Kidney (tissue), 14 donors: Measurements from ENCODE around the gene MAP1LC3B. TPM values are rescaled to one million over a fixed set of nuclear protein-coding genes. Genes with fewer than 3 reads are reported as not detected.

Experiments
- DNase-seq, 5 donors: peaks; one replicate each; pipeline ENCODE4 v3.0.0-alpha.2; 2013 to 2020
- FAIRE-seq: peaks from 2 replicates; lab custom pipeline; 2012; peaks lifted over from hg19 to GRCh38; lab: Jason Lieb, UNC
- H3K27ac ChIP-seq, 2 donors: one replicate each; pipeline ENCODE4 v1.7.0; 2013; ENCODE audit warnings: low read depth in 2 of 2, low read length in 2 of 2, inconsistent platforms in 1 of 2
- H3K27me3 ChIP-seq: one replicate; pipeline ENCODE4 v1.7.1; 2013; ENCODE audit warnings: low read length, inconsistent platforms; ENCODE audit not compliant: control insufficient read depth, insufficient read depth
- H3K36me3 ChIP-seq, 3 donors: one replicate each; pipeline versions ENCODE4 v1.7.0 to v1.7.1; 2013; ENCODE audit warnings: low read length in 3 of 3, control low read depth in 1 of 3, inconsistent platforms in 1 of 3; ENCODE audit not compliant: insufficient read depth in 3 of 3, control insufficient read depth in 2 of 3
- H3K4me1 ChIP-seq, 3 donors: one replicate each; pipeline versions ENCODE4 v1.7.0 to v1.7.1; 2013; ENCODE audit warnings: low read length in 3 of 3, inconsistent platforms in 1 of 3, low read depth in 1 of 3; ENCODE audit not compliant: control insufficient read depth in 2 of 3, insufficient read depth in 2 of 3
- H3K4me3 ChIP-seq, 3 donors: one replicate each; pipeline versions ENCODE4 v1.7.0 to v1.8.1; 2013; ENCODE audit warnings: low read length in 3 of 3, control low read depth in 1 of 3, inconsistent platforms in 1 of 3
- H3K9ac ChIP-seq, 3 donors: one replicate each; pipeline versions ENCODE4 v1.7.0 to v1.7.1; 2013; ENCODE audit warnings: low read length in 3 of 3, control low read depth in 1 of 3, inconsistent platforms in 1 of 3
- H3K9me3 ChIP-seq, 3 donors: one replicate each; pipeline versions ENCODE4 v1.7.0 to v1.7.1; 2013; ENCODE audit warnings: low read length in 3 of 3, control low read depth in 1 of 3, inconsistent platforms in 1 of 3; ENCODE audit not compliant: control insufficient read depth in 2 of 3, insufficient read depth in 1 of 3
- intact Hi-C: fragments of 100-400 bp; cut with DNase I; formaldehyde crosslinking; loops from one replicate; pipeline ENCODE4 v1.11.1; 2022
- polyA plus RNA-seq: library from polyadenylated mRNA; stranded (reverse); fragments of 350-450 nt; fragmentation: Illumina TruSeq; extraction: RNeasy Lipid Tissue Mini Kit (QIAGEN cat#74804); gene quantifications from one replicate; pipeline ENCODE4 v1.2.3, GENCODE V29; 2014; ENCODE audit warnings: low read depth, low replicate concordance; ENCODE audit not compliant: insufficient read depth
- total RNA-seq: library from RNA; stranded (reverse); fragmentation: NEBNext Ultra II Directional; extraction: Animal tissue kit (Norgen Biotek cat#: 25700); gene quantifications from one replicate; pipeline ENCODE4 v1.2.1, GENCODE V29; 2021
- TF ChIP-seq, protein P1 (sequence below): IDR thresholded peaks from 3 replicates; pipeline ENCODE4 v1.5.1; 2012; ENCODE audit warnings: mild to moderate bottlenecking, moderate library complexity, borderline replicate concordance; ENCODE audit not compliant: insufficient read depth; ENCODE audit errors: extremely low read depth
- donor health status: control.
- donor health status: control.
- donor health status: control.
- donor health status: control.
- donor health status: control.
- donor health status: DM: yes; HTN: yes; CAD: no.
- donor health status: Normal renal cell carcinoma (clear cell type).

The MAP1LC3B gene
- total and polyA plus RNA-seq, 2 donors from 2014 or later: 57.1 to 70.3 TPM

DNA sequence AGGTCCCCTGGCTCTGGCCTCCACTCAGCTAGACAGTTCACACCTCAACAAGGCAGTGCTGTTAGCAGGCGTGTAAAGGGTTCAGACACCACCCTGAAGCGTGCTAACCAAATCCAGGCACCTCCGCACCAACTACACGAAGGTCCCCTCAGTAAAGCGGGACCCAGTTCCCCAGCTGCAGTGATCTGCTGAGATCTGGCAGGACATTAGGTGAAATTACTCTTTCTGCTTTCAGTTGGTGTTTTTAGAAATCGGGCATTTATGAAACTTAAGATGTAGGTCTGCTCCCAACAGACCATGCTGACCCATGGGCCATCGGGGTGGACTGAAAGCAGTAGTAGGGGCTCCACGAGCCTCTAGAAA is 35.7 kb upstream of the MAP1LC3B start:
- Histone ChIP-seq H3K36me3 (peaks cover 6 to 28% (median 14%) of the 10 kb centered on the region in 3 donors), H3K27me3 (no peaks in the 10 kb centered on the region), H3K27ac (no peak overlapping the region), H3K9ac (no peak overlapping the region), H3K9me3 (no peaks in the 10 kb centered on the region), H3K4me3 (no peak overlapping the region), H3K4me1 (no peaks in the 10 kb centered on the region)
- DNase-seq (no peak), FAIRE-seq (no peak)
- TF ChIP-seq, protein P1, sequence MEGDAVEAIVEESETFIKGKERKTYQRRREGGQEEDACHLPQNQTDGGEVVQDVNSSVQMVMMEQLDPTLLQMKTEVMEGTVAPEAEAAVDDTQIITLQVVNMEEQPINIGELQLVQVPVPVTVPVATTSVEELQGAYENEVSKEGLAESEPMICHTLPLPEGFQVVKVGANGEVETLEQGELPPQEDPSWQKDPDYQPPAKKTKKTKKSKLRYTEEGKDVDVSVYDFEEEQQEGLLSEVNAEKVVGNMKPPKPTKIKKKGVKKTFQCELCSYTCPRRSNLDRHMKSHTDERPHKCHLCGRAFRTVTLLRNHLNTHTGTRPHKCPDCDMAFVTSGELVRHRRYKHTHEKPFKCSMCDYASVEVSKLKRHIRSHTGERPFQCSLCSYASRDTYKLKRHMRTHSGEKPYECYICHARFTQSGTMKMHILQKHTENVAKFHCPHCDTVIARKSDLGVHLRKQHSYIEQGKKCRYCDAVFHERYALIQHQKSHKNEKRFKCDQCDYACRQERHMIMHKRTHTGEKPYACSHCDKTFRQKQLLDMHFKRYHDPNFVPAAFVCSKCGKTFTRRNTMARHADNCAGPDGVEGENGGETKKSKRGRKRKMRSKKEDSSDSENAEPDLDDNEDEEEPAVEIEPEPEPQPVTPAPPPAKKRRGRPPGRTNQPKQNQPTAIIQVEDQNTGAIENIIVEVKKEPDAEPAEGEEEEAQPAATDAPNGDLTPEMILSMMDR: no peak
- intact Hi-C loops: no loop called here

DNA sequence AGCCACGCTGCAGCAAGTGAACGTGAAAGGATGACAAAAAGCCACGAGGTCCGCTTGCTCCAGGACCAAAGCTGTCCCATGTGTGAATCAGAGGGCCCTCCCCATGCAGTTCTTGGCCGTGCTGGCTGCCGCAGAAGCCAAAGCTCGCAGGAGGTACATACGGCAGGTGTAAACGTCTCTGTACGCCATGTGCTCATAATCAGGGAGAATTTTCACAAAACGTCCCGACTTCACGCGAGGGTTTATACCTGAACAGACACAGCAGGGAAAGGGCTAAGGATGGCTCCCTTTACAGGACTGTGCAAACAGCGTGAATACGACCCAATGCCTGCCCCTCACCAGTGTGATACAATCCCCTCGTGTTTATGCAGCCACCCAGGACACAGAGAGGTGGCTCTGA is 33.9 kb upstream of the MAP1LC3B start:
- H3K9me3 ChIP-seq: no peaks in the 10 kb centered on the region
- H3K36me3 ChIP-seq: peaks cover 6 to 30% (median 14%) of the 10 kb centered on the region in 3 donors
- H3K9ac ChIP-seq: no peak overlapping the region
- FAIRE-seq (no peak), DNase-seq (no peak)
- no peak overlapping the region for H3K27ac ChIP-seq
- H3K4me1 ChIP-seq: no peaks in the 10 kb centered on the region
- H3K27me3 ChIP-seq: no peaks in the 10 kb centered on the region
- TF ChIP-seq, protein P1: no peak
- intact Hi-C loops: no loop called here
- H3K4me3 ChIP-seq: no peak overlapping the region

DNA sequence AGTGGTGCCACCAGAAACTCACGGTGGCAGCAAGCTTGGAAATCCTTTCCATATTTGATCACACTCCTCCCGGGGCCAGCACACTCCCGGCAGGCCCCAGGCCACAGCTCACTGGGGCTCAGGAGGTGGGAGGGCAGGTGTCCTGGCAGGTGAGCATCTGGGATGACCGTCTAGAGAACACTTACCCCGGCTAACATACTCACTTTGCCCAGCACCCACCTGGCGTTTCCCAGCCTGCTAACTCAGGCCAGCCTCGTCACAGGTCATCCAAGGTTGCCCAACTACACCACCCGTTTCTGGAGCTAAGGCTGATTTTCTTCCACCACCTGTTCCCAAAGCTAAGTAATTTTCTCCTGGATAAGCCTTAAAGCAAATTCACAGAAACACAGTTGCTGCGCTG is 33.4 kb upstream of the MAP1LC3B start:
- Histone ChIP-seq H3K4me3 (no peak overlapping the region), H3K36me3 (peaks cover 6 to 30% (median 14%) of the 10 kb centered on the region in 3 donors), H3K9me3 (no peaks in the 10 kb centered on the region), H3K27ac (no peak overlapping the region), H3K27me3 (no peaks in the 10 kb centered on the region), H3K4me1 (no peaks in the 10 kb centered on the region), H3K9ac (no peak overlapping the region)
- DNase-seq (no peak), FAIRE-seq (no peak)
- intact Hi-C loops: no loop called here
- TF ChIP-seq, protein P1: no peak

DNA sequence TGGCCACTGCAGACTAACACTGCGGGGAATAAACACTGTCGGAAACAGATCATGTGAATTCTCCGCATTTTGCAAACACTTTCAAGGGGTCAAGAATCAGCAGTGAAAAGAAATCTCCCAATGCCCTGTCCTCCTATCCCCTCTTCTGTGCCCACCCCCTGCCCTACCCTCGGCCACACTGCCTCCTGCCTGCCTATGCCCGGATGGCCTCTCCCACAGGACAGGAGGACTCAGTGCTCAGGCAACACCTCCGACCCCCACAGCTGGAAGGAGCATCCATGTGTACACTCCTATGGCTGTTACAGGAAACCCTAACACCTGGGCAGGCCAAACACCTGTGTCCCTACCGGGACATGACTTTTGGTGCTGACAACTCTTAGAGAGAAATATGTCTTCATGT is 33.0 kb upstream of the MAP1LC3B start:
- TF ChIP-seq, protein P1: no peak
- FAIRE-seq: no peak
- DNase-seq: no peak

More for the DNA sequence above, 33.0 kb upstream of the MAP1LC3B start:
- Histone ChIP-seq H3K27ac (no peak overlapping the region), H3K4me1 (peaks cover 0 to 2% (median 0%) of the 10 kb centered on the region in 3 donors), H3K4me3 (no peak overlapping the region), H3K36me3 (peaks cover 6 to 30% (median 14%) of the 10 kb centered on the region in 3 donors), H3K9me3 (no peaks in the 10 kb centered on the region), H3K9ac (no peak overlapping the region), H3K27me3 (no peaks in the 10 kb centered on the region)
- intact Hi-C loops: no loop called here
